Type B pancreatic cell (in vitro differentiated cells): ENCODE data around the gene LCAT. TPM values are rescaled to one million over a fixed set of nuclear protein-coding genes. Genes with fewer than 3 reads are reported as not detected.
"Not testable (repeated sequence)": the region's sequence is repeated elsewhere in the genome, so short reads cannot be mapped to it uniquely, and the experiment has no call there.

Source experiments
- DNase-seq: peaks from one replicate; pipeline ENCODE4 v3.0.0; 2021; ENCODE audit warnings: mixed read lengths; ENCODE audit not compliant: unreplicated experiment; ENCODE audit errors: extremely low spot score
- H3K27ac Mint-ChIP-seq: 2 replicates; pipeline ENCODE4 v1.8.0; 2021; ENCODE audit warnings: mild to moderate bottlenecking, mixed read lengths
- H3K27me3 Mint-ChIP-seq: 2 replicates; pipeline ENCODE4 v1.8.0; 2021; ENCODE audit warnings: mixed read lengths
- H3K36me3 Mint-ChIP-seq: 2 replicates; pipeline ENCODE4 v1.8.0; 2021; ENCODE audit warnings: mixed read lengths
- H3K4me1 Mint-ChIP-seq: one replicate; pipeline ENCODE4 v1.8.0; 2021; ENCODE audit warnings: mixed read lengths; ENCODE audit not compliant: unreplicated experiment
- H3K4me3 Mint-ChIP-seq: 2 replicates; pipeline ENCODE4 v1.8.0; 2021; ENCODE audit warnings: mild to moderate bottlenecking, mixed read lengths
- H3K9me3 Mint-ChIP-seq: 2 replicates; pipeline ENCODE4 v1.8.0; 2021; ENCODE audit warnings: mixed read lengths
- total RNA-seq: library from RNA; stranded (reverse); gene quantifications from 2 replicates; pipeline ENCODE4 v1.2.1, GENCODE V29; 2021; ENCODE audit warnings: low replicate concordance
- TF ChIP-seq, protein P1 (sequence below): fragments of 200-600 bp; sonication (generic); conservative IDR thresholded peaks from 2 replicates; pipeline ENCODE4 v1.5.0; 2021; ENCODE audit warnings: antibody characterized with exemption, mild to moderate bottlenecking

The LCAT gene
- total RNA-seq, 1 donor from 2014 or later: 26.1 TPM

DNA sequence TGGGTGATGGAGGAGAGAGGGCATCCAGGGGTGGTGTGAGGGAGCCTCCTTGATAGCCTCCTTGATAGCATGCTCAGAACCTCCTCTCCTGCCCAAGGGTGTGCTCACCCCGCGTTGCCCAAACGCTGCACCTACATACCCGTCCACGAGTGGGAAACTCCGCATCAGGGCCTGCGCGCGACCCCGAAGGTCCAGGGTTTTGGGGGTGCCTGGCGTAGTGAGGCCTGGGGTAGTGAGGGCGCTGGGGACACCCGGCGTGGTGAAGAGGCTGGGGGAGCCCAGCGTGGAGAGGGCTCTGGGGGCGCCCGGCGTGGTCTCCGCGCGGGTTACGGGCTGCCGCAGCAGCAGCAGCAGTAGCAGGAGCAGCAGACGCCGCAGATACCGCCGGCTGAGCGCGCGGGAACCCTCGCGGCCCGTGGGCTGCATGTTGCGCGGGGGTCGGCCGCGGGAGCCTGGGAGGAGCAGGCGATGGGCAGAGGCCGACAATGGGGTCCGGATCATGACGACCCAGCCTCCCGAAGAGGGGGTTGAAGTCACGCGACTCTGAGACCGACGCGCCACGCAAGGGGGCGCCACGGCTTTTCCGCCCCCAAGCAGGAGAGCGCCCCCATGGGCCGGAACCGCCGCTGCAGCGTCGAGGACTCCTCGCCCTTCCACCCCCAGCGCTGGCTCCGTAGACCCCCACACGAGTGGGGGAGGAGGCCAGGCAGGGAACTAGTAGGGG is 36.2 kb upstream of the LCAT start, which contains the start of gene DPEP3:
Gene DPEP3 (minus strand): TSS at position 545 of the 724 bp plus-strand sequence. CDS start 119 bp downstream, at position 426.
- TF ChIP-seq, protein P1, sequence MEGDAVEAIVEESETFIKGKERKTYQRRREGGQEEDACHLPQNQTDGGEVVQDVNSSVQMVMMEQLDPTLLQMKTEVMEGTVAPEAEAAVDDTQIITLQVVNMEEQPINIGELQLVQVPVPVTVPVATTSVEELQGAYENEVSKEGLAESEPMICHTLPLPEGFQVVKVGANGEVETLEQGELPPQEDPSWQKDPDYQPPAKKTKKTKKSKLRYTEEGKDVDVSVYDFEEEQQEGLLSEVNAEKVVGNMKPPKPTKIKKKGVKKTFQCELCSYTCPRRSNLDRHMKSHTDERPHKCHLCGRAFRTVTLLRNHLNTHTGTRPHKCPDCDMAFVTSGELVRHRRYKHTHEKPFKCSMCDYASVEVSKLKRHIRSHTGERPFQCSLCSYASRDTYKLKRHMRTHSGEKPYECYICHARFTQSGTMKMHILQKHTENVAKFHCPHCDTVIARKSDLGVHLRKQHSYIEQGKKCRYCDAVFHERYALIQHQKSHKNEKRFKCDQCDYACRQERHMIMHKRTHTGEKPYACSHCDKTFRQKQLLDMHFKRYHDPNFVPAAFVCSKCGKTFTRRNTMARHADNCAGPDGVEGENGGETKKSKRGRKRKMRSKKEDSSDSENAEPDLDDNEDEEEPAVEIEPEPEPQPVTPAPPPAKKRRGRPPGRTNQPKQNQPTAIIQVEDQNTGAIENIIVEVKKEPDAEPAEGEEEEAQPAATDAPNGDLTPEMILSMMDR: no peak
- Mint-ChIP-seq H3K36me3 (no peaks in the 10 kb centered on the region), H3K27me3 (peaks cover 10% of the 10 kb centered on the region), H3K27ac (no peak within 1 kb of the TSS), H3K4me1 (peaks cover 4% of the 10 kb centered on the region), H3K4me3 (no peak within 1 kb of the TSS), H3K9me3 (no peaks in the 10 kb centered on the region)
- DNase-seq: no peak

DNA sequence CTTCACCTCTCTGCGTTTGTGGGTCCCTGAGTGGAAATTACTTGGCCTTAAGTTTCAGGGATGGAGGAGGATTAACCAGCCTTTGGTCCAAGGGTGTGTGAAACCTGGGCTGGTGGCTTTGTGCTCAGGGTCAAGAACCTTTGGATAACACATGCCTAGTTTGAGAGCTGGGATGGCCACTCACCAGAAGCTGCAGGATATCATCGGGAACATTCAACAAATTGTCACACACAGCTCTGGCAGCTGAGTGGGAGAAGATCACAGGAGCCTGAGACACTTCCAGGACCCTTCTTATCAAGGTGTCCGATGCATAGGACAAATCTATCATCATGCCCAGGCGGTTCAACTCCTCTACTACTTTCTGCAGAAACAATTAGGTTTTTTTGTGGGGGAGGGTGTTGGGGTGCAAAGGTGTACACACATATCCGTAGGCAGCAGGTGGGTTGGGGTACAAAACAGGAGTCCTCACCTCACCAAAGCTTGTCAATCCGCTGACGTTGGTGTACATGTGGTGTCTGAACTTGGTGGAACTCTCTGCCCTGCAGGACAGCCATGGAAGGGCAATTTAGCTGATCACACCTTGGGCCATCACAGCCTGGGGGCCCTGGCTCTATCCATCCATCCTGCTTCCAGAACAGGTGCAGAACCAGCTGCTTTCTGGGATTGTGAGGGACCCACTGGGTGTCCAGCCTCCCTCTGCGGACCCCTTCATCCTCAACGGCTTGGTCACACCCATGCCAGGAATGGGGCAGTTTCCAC is 33.7 kb upstream of the LCAT start:
- H3K4me1 Mint-ChIP-seq: no peaks in the 10 kb centered on the region
- no peaks in the 10 kb centered on the region for H3K9me3 Mint-ChIP-seq

DNA sequence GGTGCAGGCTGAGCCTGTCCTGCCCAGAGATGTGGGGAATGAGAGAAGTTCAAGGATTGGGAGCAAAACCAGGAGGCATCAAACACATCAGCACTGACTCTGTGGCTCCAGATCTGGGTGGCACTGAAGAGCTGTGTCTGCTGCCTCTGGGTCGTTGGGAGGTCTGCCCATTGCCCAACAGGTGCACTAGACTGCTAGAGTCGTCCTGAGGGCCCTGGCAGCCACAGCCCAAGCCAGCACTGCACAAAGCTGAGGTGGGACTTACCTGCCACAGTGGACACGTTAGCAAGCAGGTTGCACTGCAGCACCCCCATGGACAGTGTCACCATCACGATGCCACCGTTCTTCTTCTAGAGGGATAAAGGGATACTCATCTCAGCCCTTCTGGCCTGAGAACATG is 33.1 kb upstream of the LCAT start:
- peaks cover 10% of the 10 kb centered on the region for H3K27me3 Mint-ChIP-seq
- DNase-seq: no peak
- no peaks in the 10 kb centered on the region for H3K9me3 Mint-ChIP-seq
- no peaks in the 10 kb centered on the region for H3K36me3 Mint-ChIP-seq
- TF ChIP-seq, protein P1: no peak
- no peak overlapping the region for H3K27ac Mint-ChIP-seq
- no peak overlapping the region for H3K4me3 Mint-ChIP-seq
- H3K4me1 Mint-ChIP-seq: no peaks in the 10 kb centered on the region

More for the DNA sequence above, 33.7 kb upstream of the LCAT start:
- peaks cover 10% of the 10 kb centered on the region for H3K27me3 Mint-ChIP-seq
- H3K4me3 Mint-ChIP-seq: no peak overlapping the region
- no peaks in the 10 kb centered on the region for H3K36me3 Mint-ChIP-seq
- TF ChIP-seq, protein P1: no peak
- DNase-seq: no peak
- H3K27ac Mint-ChIP-seq: no peak overlapping the region

DNA sequence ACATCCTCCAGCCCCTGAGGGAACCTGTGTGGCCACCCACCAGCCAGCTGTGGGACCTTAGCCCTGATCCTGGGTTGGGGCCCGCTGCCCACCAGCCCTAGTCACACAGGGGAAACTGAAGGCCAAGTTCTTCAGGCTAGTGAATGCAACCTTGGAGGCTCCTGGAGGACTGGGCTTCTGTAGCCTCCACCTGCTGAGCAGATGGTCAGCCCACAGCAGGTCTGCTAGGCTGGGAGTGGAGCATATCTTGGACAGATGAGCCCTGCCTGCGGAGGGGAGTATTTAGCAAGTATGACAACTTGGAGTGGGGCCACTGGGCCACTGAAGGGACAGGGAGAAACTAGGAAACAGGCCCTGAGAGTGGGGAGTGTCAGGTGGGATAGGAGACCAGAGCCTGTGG is 32.3 kb upstream of the LCAT start:
- Mint-ChIP-seq H3K4me1 (no peaks in the 10 kb centered on the region), H3K27ac (no peak overlapping the region), H3K4me3 (no peak overlapping the region), H3K9me3 (no peaks in the 10 kb centered on the region), H3K27me3 (peaks cover 10% of the 10 kb centered on the region), H3K36me3 (no peaks in the 10 kb centered on the region)
- DNase-seq: no peak
- TF ChIP-seq, protein P1: no peak

DNA sequence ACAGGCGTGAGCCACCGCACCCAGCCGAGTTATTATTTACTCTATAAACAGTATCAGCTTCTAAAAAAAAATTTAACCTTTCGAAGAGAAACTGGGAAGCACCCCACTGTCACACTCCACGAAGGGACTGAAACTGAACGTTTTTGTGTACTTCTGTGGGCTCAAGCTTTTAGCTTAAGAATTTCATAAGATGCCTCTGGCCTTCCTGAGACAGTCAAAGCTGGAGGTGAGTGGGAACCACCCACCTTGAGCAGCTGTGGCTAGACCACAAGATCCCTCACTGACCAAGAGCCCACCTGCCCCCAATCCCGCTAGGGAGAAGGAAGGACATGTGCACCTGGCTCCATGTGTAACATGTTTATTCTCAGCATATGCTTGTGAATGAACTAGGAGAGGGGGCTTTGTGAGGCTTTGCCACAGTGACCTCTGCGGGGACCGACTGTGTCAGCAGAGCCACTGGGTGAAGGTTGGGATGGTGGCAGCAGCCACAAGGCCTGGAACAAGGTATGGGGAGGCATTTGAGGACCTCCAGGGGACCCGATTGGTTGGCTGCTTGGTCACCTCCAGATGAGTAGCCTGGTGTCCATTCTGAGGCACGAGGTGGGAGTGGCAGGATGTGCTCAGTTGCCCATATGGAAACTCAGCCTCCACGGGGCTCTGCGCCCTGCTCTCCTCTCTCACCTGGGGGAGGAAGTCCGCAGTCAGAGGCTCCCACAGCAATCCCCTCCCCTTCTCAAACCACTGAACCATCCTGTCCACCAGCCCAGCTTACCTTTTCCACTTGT is 31.6 kb upstream of the LCAT start:
- H3K36me3 Mint-ChIP-seq: no peaks in the 10 kb centered on the region
- peaks cover 13% of the 10 kb centered on the region for H3K27me3 Mint-ChIP-seq
- H3K27ac Mint-ChIP-seq: no peak overlapping the region
- H3K4me1 Mint-ChIP-seq: no peaks in the 10 kb centered on the region
- H3K4me3 Mint-ChIP-seq: no peak overlapping the region
- DNase-seq: no peak
- TF ChIP-seq, protein P1: no peak
- H3K9me3 Mint-ChIP-seq: no peaks in the 10 kb centered on the region

DNA sequence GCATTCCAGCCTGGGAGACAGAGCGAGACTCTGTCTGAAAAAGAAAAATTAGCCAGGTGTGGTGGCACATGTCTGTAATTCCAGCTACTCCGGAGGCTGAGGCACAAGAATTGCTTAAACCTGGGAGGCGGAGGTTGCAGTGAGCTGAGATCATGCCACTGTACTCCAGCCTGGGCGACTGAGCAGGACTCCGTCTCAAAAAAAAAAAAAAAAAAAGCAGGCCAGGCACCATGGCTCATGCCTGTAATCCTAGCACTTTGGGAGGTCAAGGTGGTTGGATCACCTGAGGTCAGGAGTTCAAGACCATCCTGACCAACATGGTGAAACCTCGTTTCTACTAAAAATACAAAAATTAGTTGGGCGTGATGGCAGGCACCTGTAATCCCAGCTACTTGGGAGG is 28.4 kb upstream of the LCAT start:
- peaks cover 16% of the 10 kb centered on the region for H3K27me3 Mint-ChIP-seq
- DNase-seq, H3K36me3 Mint-ChIP-seq, H3K4me1 Mint-ChIP-seq, H3K27ac Mint-ChIP-seq, H3K4me3 Mint-ChIP-seq, H3K9me3 Mint-ChIP-seq: not testable (repeated sequence)
